ENCODE measurements around the gene DET1.

Gene DET1

GRCh38 chr15:88463870-88464532 lies 82.5 kb downstream of the DET1 start:
- no peak for DNase-seq
